Endothelial cell of umbilical vein (primary cell): ENCODE data around the gene EPO. TPM values are rescaled to one million over a fixed set of nuclear protein-coding genes. Genes with fewer than 3 reads are reported as not detected.

Experiments
- BruUV-seq: library from RNA; stranded (reverse); fragments of 400-500 nt; replicated peaks from 2 replicates; lab custom pipeline; 2021; lab: Mats Ljungman, UMichigan
- CTCF ChIA-PET: fragments of 300-600, 350-600 bp; sonication (Branson Sonifier 250); formaldehyde crosslinking; loops from one replicate; lab custom pipeline; 2021; ENCODE audit warnings: antibody characterized with exemption, inconsistent platforms; lab: Charles Lee
- POLR2A ChIA-PET: fragments of 300-600, 350-600 bp; sonication (Branson Sonifier 250); formaldehyde crosslinking; loops from one replicate; lab custom pipeline; 2021; ENCODE audit warnings: antibody characterized with exemption, inconsistent platforms; lab: Charles Lee
- DNase-seq: peaks from one replicate; pipeline ENCODE4 v3.0.0-alpha.2; 2011; ENCODE audit warnings: low read depth, low spot score
- FAIRE-seq: peaks from 2 replicates; lab custom pipeline; 2011; peaks lifted over from hg19 to GRCh38; lab: Jason Lieb, UNC
- H2AFZ ChIP-seq: 2 replicates; pipeline ENCODE4 v1.6.0; 2012; ENCODE audit warnings: low read depth, low read length, control low read depth, inconsistent platforms
- H3K27ac ChIP-seq: 2 replicates; pipeline ENCODE4 v1.5.1; 2011; ENCODE audit warnings: low read depth, mild to moderate bottlenecking, control low read depth, low read length, moderate library complexity; ENCODE audit not compliant: insufficient read depth
- H3K27me3 ChIP-seq, 2 experiments: 2 replicates each; pipeline versions ENCODE4 v1.6.0 to v1.6.1; 2011; ENCODE audit warnings: low read length in 2 of 2, mixed read lengths in 1 of 2; ENCODE audit not compliant: control insufficient read depth in 2 of 2, insufficient read depth in 2 of 2
- H3K36me3 ChIP-seq, 2 experiments: 2 replicates in 1 of 2; 3 replicates in 1 of 2; pipeline ENCODE4 v1.5.1; 2011; ENCODE audit warnings: low read length in 2 of 2, mild to moderate bottlenecking in 1 of 2, moderate library complexity in 1 of 2; ENCODE audit not compliant: control insufficient read depth in 2 of 2, insufficient read depth in 2 of 2; ENCODE audit errors: extremely low read depth in 1 of 2
- H3K4me1 ChIP-seq: 3 replicates; pipeline ENCODE4 v1.5.1; 2011; ENCODE audit warnings: mild to moderate bottlenecking, low read length; ENCODE audit not compliant: control insufficient read depth, insufficient read depth; ENCODE audit errors: extremely low read depth
- H3K4me2 ChIP-seq: 2 replicates; pipeline ENCODE4 v1.6.1; 2011; ENCODE audit warnings: low read length, control low read depth, mixed read lengths; ENCODE audit not compliant: insufficient read depth
- H3K4me3 ChIP-seq, 3 experiments: fragments of 200-600 bp in 1 of 3; sonication (generic), shearing (Covaris generic) in 1 of 3; replicated peaks in 1 of 3; 2 replicates each; pipeline ENCODE4 v1.5.1; 2011 to 2016; ENCODE audit warnings: control low read depth in 3 of 3, low read length in 3 of 3, mild to moderate bottlenecking in 2 of 3, inconsistent platforms in 1 of 3, low read depth in 1 of 3, moderate library complexity in 1 of 3; ENCODE audit not compliant: insufficient read depth in 1 of 3
- H3K79me2 ChIP-seq: 2 replicates; pipeline ENCODE4 v1.6.0; 2012; ENCODE audit warnings: low read length, inconsistent platforms; ENCODE audit not compliant: control insufficient read depth, insufficient read depth
- H3K9ac ChIP-seq: replicated peaks from 2 replicates; pipeline ENCODE3; 2011; ENCODE audit warnings: low read length, control low read depth; ENCODE audit not compliant: insufficient read depth; ENCODE audit errors: extremely low read depth
- H3K9me1 ChIP-seq: replicated peaks from 3 replicates; pipeline ENCODE4 v1.6.0; 2011; ENCODE audit warnings: mild to moderate bottlenecking, low read length; ENCODE audit not compliant: control insufficient read depth, insufficient read depth; ENCODE audit errors: extremely low read depth
- H3K9me3 ChIP-seq: replicated peaks from 2 replicates; pipeline ENCODE4 v1.5.1; 2012; ENCODE audit warnings: low read length, inconsistent platforms; ENCODE audit not compliant: control insufficient read depth, insufficient read depth
- H4K20me1 ChIP-seq: replicated peaks from 2 replicates; pipeline ENCODE3; 2011; ENCODE audit warnings: mild to moderate bottlenecking, low read length; ENCODE audit not compliant: control insufficient read depth, insufficient read depth; ENCODE audit errors: extremely low read depth
- EZH2 ChIP-seq: IDR thresholded peaks from 2 replicates; pipeline ENCODE4 v1.6.1; 2012; ENCODE audit warnings: borderline replicate concordance, low read depth, mild to moderate bottlenecking, moderate library complexity, low read length, inconsistent platforms; ENCODE audit not compliant: severe bottlenecking
- FOS ChIP-seq: IDR thresholded peaks from 2 replicates; pipeline ENCODE4 v1.6.1; 2011; ENCODE audit warnings: mild to moderate bottlenecking, low read length, moderate library complexity, borderline replicate concordance; ENCODE audit not compliant: insufficient read depth
- GATA2 ChIP-seq: IDR thresholded peaks from 2 replicates; pipeline ENCODE4 v1.7.0; 2011; ENCODE audit warnings: low read depth, mild to moderate bottlenecking, moderate library complexity, mixed read lengths, low read length; ENCODE audit not compliant: insufficient read length, insufficient read depth
- JUN ChIP-seq: IDR thresholded peaks from 2 replicates; pipeline ENCODE4 v1.6.1; 2011; ENCODE audit warnings: borderline replicate concordance, low read depth; ENCODE audit not compliant: insufficient read length, insufficient read depth
- MAX ChIP-seq: IDR thresholded peaks from 2 replicates; pipeline ENCODE4 v1.6.1; 2011; ENCODE audit not compliant: insufficient read depth, insufficient read length
- MYC ChIP-seq: IDR thresholded peaks from one replicate; pipeline ENCODE4 v1.6.1; 2011; ENCODE audit warnings: mild to moderate bottlenecking, low read depth, low read length
- POLR2A ChIP-seq: IDR thresholded peaks from 2 replicates; pipeline ENCODE4 v1.6.1; 2012; ENCODE audit warnings: low read depth, mild to moderate bottlenecking, control low read depth, low read length
- POLR2AphosphoS5 ChIP-seq: IDR thresholded peaks from 2 replicates; pipeline ENCODE4 v1.6.1; 2012; ENCODE audit warnings: low read depth, mild to moderate bottlenecking, control low read depth, low read length, moderate library complexity; ENCODE audit not compliant: insufficient read depth
- dilution Hi-C: fragments of 300-500 bp; cut with MboI; formaldehyde crosslinking; loops from one replicate; pipeline ENCODE4 v1.15.0; 2019; ENCODE audit warnings: low sequenced_read_pairs; ENCODE audit not compliant: extremely low pct_ligation_motif_present
- intact Hi-C: fragments of 100-400 bp; cut with micrococcal nuclease; formaldehyde crosslinking; loops from one replicate; pipeline ENCODE4 v1.10.0; 2022
- polyA plus RNA-seq, 4 experiments: library from polyadenylated mRNA; depleted of rRNA in 3 of 4; stranded (reverse) in 3 of 4; unstranded in 1 of 4; fragments of >200 nt; gene quantifications; 2 replicates each; pipeline versions ENCODE4 v1.2.1 to v1.2.3, GENCODE V29; 2011 to 2012; ENCODE audit warnings: missing spikeins in 1 of 4
- total RNA-seq: library from RNA; stranded (reverse); gene quantifications from 2 replicates; pipeline ENCODE4 v1.2.3, GENCODE V29; 2021
- TF ChIP-seq, protein P1 (sequence below), 2 donors: IDR thresholded peaks; 1 replicate in 1 of 2; 2 replicates in 1 of 2; pipeline ENCODE4 v1.5.1; 2011; ENCODE audit warnings: low read length in 2 of 2, mild to moderate bottlenecking in 2 of 2, moderate library complexity in 2 of 2, control low read depth in 1 of 2, inconsistent platforms in 1 of 2, low read depth in 1 of 2; ENCODE audit not compliant: insufficient read depth in 1 of 2; ENCODE audit errors: extremely low read depth in 1 of 2

The EPO gene
- total and polyA plus RNA-seq, 2 donors (not counting 3 experiments of a cell fraction or from before 2014, with no cell fraction given), result not detected

DNA sequence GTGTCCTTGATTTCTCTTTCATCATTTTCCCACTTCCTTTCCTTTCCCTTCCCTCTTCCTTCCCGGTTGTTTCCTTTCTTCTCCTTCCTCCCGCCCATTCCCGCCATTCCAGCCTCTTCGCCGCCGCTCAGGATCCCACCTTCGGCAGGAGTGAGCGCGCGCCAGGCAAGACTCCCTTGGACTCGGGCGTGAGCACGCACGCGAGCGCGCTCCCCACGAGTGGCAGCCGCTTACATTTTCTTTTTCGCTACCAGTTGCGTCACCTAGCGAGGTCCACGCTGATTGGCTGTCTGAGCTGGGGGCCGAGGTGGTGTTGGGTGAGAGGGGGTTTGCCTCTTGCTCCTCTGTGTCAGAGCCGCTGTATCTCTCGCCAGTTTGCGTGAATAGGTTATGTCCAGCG lies 24.9 kb downstream of the EPO start:
- Histone ChIP-seq H3K27ac (no peak overlapping the region), H3K4me2 (no peak overlapping the region), H3K9ac (no peak overlapping the region), H3K4me3 (peak overlapping the region in 1 of 3 experiments; percentile 18), H2AFZ (peak overlapping the region; percentile 67), H3K27me3 (no peaks in the 10 kb centered on the region), H3K9me1 (no peaks in the 10 kb centered on the region), H3K4me1 (no peaks in the 10 kb centered on the region), H3K36me3 (no peaks in the 10 kb centered on the region), H4K20me1 (no peaks in the 10 kb centered on the region), H3K9me3 (no peaks in the 10 kb centered on the region), H3K79me2 (no peaks in the 10 kb centered on the region)
- peak; percentile 49 for DNase-seq
- dilution Hi-C loops, result no loop called here
- FAIRE-seq, result peak; percentile 56
- no peak for TF ChIP-seq POLR2AphosphoS5
- no peak for TF ChIP-seq GATA2
- no peak for TF ChIP-seq EZH2
- TF ChIP-seq MAX, result no peak
- no peak for TF ChIP-seq FOS
- TF ChIP-seq, protein P1, sequence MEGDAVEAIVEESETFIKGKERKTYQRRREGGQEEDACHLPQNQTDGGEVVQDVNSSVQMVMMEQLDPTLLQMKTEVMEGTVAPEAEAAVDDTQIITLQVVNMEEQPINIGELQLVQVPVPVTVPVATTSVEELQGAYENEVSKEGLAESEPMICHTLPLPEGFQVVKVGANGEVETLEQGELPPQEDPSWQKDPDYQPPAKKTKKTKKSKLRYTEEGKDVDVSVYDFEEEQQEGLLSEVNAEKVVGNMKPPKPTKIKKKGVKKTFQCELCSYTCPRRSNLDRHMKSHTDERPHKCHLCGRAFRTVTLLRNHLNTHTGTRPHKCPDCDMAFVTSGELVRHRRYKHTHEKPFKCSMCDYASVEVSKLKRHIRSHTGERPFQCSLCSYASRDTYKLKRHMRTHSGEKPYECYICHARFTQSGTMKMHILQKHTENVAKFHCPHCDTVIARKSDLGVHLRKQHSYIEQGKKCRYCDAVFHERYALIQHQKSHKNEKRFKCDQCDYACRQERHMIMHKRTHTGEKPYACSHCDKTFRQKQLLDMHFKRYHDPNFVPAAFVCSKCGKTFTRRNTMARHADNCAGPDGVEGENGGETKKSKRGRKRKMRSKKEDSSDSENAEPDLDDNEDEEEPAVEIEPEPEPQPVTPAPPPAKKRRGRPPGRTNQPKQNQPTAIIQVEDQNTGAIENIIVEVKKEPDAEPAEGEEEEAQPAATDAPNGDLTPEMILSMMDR (IDR thresholded peaks at IDR 0.05; ENCODE audit: extremely low read depth in 1 of 2, insufficient read depth in 1 of 2, low read depth in 1 of 2, low read length in 2 of 2), result no peak
- no peak for TF ChIP-seq POLR2A
- TF ChIP-seq MYC, result no peak
- TF ChIP-seq JUN, result no peak
- ChIA-PET CTCF (interaction anchor here (0.7 kb wide), 1 partner anchor 11 kb away, joined by 3 read pairs; no protein-coding TSS in a partner anchor), POLR2A (no interaction called here)
- BruUV-seq, result no TSS peak
- intact Hi-C loops, result no loop called here
